Measurements from ENCODE around the gene USP46.

USP46 gene

GRCh38 chr4:52576961-52577623, 82.0 kb downstream of the USP46 start:
- H3K36me3 ChIP-seq (ENCODE audit: insufficient read depth): no peaks in the 10 kb centered on the region
- no peaks in the 10 kb centered on the region for H3K79me2 ChIP-seq (ENCODE audit: insufficient read depth, low read depth)
- H4K20me1 ChIP-seq (ENCODE audit: insufficient read depth): no peaks in the 10 kb centered on the region
- H3K9ac ChIP-seq: no peak overlapping the region
- H3K27me3 ChIP-seq (ENCODE audit: insufficient read depth, low read depth): no peaks in the 10 kb centered on the region
- TF ChIP-seq CTCF (conservative IDR thresholded peaks at IDR 0.05; ENCODE audit: low read depth, low read length): no peak
- no peak overlapping the region for H3K27ac ChIP-seq
- no peaks in the 10 kb centered on the region for H3K4me1 ChIP-seq (ENCODE audit: low read depth, poor library complexity, severe bottlenecking)
- H3K4me3 ChIP-seq (IDR thresholded peaks at IDR 0.05; ENCODE audit: insufficient read depth, low read depth, low read length): no peak overlapping the region
- no peak overlapping the region for H2AFZ ChIP-seq (ENCODE audit: low read depth)
- no peak overlapping the region for H3K4me2 ChIP-seq

- no peaks in the 10 kb centered on the region for H3K79me2 ChIP-seq (ENCODE audit: insufficient read depth, low read depth)
- H3K9ac ChIP-seq: no peak overlapping the region
- no peak overlapping the region for H3K27ac ChIP-seq
- H3K4me3 ChIP-seq (IDR thresholded peaks at IDR 0.05; ENCODE audit: insufficient read depth, low read depth, low read length): no peak overlapping the region
- no peaks in the 10 kb centered on the region for H3K36me3 ChIP-seq (ENCODE audit: insufficient read depth)
- no peak overlapping the region for H2AFZ ChIP-seq (ENCODE audit: low read depth)
- H3K27me3 ChIP-seq (ENCODE audit: insufficient read depth, low read depth): no peaks in the 10 kb centered on the region
- H3K4me1 ChIP-seq (ENCODE audit: low read depth, poor library complexity, severe bottlenecking): no peaks in the 10 kb centered on the region
- no peak overlapping the region for H3K4me2 ChIP-seq
- TF ChIP-seq CTCF (conservative IDR thresholded peaks at IDR 0.05; ENCODE audit: low read depth, low read length): no peak
- no peaks in the 10 kb centered on the region for H4K20me1 ChIP-seq (ENCODE audit: insufficient read depth)
Observed at GRCh38 chr4:52576326-52576725, 82.8 kb downstream of the USP46 start.

- Histone ChIP-seq H3K27ac (no peak overlapping the region), H3K9ac (no peak overlapping the region), H3K4me2 (no peak overlapping the region), H2AFZ (ENCODE audit: low read depth) (no peak overlapping the region), H3K4me1 (ENCODE audit: low read depth, poor library complexity, severe bottlenecking) (no peaks in the 10 kb centered on the region), H3K4me3 (IDR thresholded peaks at IDR 0.05; ENCODE audit: insufficient read depth, low read depth, low read length) (no peak overlapping the region), H3K36me3 (ENCODE audit: insufficient read depth) (no peaks in the 10 kb centered on the region), H3K27me3 (ENCODE audit: insufficient read depth, low read depth) (no peaks in the 10 kb centered on the region), H3K79me2 (ENCODE audit: insufficient read depth, low read depth) (no peaks in the 10 kb centered on the region), H4K20me1 (ENCODE audit: insufficient read depth) (no peaks in the 10 kb centered on the region)
- no peak for TF ChIP-seq CTCF (conservative IDR thresholded peaks at IDR 0.05; ENCODE audit: low read depth, low read length)
Observed at GRCh38 chr4:52575406-52575805, 83.7 kb downstream of the USP46 start.

GRCh38 chr4:52574036-52574435, 85.1 kb downstream of the USP46 start:
- H2AFZ ChIP-seq (ENCODE audit: low read depth): no peak overlapping the region
- H3K4me3 ChIP-seq (IDR thresholded peaks at IDR 0.05; ENCODE audit: insufficient read depth, low read depth, low read length): no peak overlapping the region
- no peaks in the 10 kb centered on the region for H3K4me1 ChIP-seq (ENCODE audit: low read depth, poor library complexity, severe bottlenecking)
- H3K27me3 ChIP-seq (ENCODE audit: insufficient read depth, low read depth): no peaks in the 10 kb centered on the region
- H3K79me2 ChIP-seq (ENCODE audit: insufficient read depth, low read depth): no peaks in the 10 kb centered on the region
- no peak overlapping the region for H3K4me2 ChIP-seq
- H3K9ac ChIP-seq: no peak overlapping the region
- H3K36me3 ChIP-seq (ENCODE audit: insufficient read depth): no peaks in the 10 kb centered on the region
- TF ChIP-seq CTCF (conservative IDR thresholded peaks at IDR 0.05; ENCODE audit: low read depth, low read length): no peak
- no peaks in the 10 kb centered on the region for H4K20me1 ChIP-seq (ENCODE audit: insufficient read depth)
- no peak overlapping the region for H3K27ac ChIP-seq
